GM04504 (cell line): ENCODE data around the gene ANKRD52.
A peak's percentile ranks its signal among the peaks of the same experiment; 100 is the strongest.
"Not testable (repeated sequence)": the region's sequence is repeated elsewhere in the genome, so short reads cannot be mapped to it uniquely, and the experiment has no call there.

Experiments
- DNase-seq: peaks from one replicate; pipeline ENCODE4 v3.0.0-alpha.2; 2012; ENCODE audit warnings: low read depth

ANKRD52 gene

DNA sequence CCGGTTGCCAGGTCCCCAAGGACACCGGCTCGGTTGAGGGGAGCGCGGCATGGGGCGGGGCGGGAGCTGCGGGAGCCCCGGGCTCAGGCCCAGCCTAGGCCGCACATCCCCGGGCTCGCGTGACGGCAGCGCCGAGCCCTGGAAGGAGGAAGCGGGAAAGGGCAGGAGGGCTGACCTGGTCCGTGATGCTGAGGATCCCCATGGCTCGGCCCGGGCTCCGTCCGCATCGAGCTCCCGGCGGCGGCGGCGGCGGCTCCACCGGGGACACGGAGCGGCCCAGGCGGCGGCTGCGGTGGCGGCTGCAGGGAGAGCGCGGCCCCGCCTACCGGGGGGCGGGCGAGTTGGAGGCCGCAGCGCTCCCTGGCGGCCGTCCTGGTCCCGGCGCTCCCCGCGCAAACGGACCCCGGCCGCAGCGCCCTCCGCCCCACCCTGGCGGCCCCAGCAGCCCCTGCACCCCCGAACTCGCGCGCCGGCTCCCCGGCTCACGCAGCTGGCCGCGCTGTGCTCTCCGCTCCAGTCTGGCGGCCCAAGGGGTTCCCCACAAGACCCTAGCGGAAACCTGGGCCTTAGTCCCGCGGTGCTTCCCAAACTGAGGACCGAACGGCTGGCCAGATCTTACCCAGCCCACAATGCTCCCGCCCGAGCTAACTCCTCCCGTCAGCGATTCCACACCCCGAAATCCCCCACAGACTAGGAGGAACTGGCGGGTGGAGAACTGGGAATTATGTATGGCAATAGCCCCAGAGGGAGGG, at the start of gene ANKRD52:
TSS of gene ANKRD52 (minus strand) at position 317 of the 752 bp plus-strand sequence. CDS start at position 202, 115 bp downstream.
- peak; percentile 55 for DNase-seq

DNA sequence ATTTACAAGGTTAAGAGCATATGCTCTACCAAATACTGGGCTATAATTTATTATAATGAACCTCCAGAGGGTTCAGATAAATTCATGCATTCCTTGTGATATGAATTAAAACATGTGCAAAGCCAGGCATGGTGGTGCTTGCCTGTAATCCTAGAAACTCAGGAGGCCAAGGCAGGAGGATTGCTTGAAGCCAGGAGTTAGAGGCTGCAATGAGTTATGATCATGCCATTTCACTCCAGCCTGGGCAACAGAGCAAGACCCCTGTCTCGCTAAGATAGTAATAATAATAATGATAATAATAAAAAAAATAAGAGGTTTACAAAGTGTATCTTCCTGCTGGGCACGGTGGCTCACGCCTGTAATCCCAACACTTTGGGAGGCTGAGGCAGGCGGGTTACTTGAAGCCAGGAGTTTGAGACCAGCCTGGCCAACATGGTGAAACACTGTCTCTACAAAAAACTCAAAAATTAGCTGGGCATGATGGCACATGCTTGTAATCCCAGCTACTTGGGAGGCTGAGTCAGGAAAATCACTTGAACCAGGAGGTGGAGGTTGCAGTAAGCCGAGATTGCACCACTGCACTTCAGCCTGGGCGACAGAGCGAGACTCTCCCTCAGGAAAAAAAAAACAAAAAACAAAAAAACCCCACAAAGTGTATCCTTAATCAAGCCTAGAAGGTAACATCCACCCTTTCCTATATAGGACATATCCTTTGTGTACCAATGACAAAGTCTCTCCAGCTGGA, 49.2 kb upstream of the ANKRD52 start:
- DNase-seq: no peak

DNA sequence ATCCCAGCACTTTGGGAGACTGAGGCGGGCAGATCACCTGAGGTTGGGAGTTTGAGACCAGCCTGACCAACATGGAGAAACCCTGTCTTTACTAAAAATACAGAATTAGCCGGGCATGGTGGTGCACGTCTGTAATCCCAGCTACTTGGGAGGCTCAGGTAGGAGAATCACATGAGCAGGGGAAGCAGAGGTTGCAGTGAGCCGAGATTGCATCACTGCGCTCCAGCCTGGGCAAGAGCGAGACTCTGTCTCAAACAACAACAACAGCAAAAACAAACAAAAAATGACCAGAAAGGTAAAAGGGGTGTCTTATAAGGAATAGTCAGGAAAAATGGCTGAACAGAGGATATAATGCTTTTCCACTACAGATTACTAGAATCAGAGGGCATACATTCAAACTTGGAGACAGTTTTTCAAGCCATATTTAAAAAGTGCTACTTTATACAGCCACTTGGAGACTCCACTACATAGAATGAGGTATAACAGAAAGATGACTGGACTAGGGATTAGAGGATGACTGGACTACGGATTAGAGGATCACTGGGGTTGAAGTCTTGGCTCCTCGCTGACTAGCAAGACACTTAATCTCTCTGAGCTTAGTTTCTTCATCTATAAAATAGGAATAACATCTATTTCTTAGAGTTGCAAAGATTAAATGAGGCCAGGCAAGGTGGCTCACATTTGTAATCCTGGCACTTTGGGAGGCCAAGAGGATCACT, 46.8 kb upstream of the ANKRD52 start:
- no peak for DNase-seq

DNA sequence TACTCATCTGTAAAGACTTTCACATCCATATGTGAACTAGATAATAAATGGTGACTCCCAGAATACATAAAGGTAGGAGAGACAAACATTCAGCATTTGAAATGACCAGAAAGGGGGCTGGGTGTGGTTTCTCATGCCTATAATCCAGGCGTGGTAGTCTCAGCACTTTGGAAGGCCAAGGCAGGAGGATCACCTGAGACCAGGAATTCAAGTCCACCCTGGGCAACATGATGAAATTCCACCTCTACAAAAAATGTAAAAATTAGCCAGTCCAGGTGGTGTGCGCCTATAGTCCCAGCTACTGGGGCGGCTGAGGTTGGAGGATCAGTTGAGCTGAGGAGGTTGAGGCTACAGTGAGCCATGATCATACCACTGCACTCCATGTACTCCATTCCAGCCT, 46.1 kb upstream of the ANKRD52 start:
- no peak for DNase-seq

DNA sequence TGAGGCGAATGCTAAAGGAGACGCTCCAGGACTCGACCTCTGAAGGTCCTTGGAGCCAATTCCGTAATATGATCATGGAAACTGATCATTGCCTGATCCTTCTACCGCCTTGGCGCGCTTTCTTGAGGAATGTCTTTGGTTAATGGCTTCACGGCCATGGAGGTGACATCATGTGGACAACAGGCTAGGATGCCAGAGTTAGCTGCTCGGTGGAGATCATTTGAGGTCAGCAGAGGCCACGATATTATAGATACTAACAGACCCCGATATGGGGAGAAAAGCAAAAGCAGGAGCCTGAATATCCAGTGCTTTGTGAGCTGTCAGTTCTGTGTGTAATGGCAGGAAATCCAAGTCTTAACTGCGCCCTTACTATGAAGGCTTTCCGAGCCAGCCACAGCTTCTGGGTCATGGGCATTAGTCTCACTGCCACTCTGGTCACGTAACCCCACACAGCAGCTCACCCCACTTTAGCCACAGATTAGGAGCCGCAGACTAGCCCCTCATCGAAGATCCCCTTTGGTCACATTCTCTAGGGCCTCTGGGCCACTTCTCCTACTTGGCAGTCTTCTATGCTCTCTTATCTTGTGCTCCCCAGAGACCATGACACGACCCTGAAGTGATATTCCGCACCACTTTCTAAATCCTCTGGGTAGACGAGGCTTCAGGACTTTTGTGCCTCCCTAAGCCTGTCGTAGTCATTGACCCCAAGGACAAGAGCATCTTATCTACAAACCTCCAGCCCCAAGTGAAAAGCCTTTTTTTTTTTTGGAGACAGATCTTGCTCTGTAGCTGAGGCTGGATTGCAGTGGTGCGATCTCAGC, 42.7 kb upstream of the ANKRD52 start:
- DNase-seq: no peak

DNA sequence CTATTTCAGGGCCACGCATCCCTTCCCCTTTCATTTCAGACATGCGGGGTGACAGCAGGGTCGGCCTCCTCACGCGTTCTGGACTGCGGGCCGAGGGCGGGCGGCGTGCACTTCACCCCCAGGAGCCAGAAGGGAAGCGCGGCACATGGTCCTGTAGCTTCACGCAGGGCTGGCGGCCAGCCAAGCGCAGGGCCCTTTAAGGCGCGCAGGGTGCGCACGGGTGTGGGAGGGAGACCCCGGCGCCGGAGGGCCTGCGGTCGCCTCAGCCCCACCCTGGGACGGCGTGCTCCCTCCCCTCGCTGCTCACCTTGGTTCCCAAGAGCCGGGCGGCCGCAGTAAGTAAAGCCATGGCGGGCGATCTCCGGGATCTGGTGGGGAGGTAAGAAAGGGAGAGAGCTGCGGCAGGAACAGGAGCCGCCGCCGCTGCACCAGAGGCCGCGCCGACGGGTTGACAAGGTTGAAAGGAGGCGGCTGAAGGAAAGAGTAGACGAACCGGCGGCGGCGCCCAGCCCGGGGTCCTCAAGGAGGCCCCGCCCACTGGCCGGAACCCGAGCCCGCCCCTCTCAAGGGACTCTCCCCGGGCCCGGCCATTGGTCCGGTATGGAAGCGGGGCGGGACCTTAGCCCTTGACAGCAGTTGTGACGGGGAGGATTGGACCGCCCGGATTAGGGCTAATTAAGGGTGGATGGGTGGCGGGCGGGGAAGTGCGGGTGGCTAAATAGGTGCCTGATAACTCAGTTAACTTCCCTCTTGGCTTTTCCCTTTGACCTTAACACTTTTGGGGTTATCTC, 41.9 kb upstream of the ANKRD52 start, which contains the start of gene CS:
TSS of gene CS (minus strand) at position 478 of the 791 bp plus-strand sequence. CDS start at position 349, 129 bp downstream.
- peak; percentile 96 for DNase-seq

DNA sequence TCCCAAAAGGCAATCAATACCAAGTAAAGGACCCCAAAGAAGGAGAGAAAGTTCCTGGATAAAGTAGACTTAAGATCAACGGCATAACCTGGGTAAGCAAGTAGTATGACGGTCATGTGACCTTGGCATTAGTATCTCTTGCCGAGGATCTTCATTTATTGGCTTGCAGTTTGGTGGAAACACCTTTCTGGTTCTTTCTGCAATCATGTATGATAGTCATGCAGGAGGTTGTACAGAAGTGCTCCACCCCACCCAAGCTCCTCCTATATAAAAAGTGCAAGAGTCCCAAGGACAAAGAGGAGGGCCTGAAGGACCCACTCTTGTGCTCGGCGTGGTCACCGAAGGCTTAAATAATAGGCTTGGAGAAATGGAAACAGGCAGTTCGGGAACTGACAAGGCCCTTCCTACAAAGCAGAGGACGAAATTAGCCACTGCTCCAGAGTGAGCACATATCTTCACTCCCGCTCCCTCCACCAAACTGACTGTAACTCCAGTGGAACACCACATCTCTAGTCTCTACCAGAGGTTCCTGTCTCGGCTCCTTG, 41.2 kb upstream of the ANKRD52 start:
- DNase-seq: no peak

DNA sequence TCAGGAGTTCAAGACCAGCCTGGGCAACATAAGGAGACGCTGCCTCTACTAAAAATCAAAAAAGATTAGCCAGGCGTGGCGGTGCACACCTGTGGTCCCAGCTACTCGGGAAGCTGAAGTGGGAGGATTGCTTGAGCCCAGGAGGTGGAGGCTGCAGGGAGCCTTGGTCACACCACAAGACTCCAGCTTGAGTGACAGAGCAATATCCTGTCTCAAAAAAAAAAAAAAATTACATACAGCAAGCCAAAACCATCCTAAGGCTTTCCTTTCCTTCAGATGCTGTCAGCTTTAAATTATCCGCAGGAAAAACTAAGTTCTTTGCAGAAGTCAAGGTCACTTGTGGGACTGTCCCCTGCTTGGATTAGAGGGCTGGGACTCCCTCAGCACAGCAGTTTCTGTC, 40.6 kb upstream of the ANKRD52 start:
- no peak for DNase-seq

DNA sequence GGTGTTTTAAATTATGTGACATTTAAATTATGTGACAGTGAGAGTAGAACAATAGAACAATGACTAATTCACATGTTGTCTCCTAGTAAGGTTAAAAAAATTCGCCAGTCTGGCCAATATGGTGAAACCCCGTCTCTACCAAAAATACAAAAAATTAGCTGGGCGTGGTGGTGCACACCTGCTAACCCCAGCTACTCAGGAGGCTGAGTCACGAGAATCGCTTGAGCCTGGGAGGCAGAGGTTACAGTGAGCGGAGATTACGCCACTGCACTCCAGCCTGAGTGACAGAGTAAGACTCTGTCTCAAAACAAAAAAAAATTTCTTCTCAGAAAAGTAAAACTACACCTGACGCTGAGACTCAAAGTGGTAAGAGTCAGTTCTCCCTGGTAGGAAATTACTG, 39.2 kb upstream of the ANKRD52 start:
- no peak for DNase-seq

DNA sequence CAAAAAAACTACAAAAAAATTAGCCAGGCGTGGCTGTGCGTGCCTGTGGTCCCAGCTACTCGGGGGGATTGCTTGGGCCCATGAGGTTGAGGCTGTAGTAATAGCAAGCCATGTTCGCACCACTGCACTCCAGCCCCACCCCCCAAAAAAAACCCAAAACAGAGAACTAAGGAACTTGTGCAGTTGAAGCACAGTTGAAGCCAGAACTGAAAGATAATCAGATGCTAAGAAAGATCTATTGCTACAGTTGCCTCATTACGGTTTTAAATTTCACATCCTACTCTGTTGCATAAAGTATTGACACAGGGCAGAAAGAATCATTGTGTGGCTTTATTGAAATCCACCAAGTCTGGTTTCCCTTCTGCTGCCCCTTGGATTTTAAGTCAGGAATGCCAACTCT, 38.1 kb upstream of the ANKRD52 start:
- DNase-seq: no peak

DNA sequence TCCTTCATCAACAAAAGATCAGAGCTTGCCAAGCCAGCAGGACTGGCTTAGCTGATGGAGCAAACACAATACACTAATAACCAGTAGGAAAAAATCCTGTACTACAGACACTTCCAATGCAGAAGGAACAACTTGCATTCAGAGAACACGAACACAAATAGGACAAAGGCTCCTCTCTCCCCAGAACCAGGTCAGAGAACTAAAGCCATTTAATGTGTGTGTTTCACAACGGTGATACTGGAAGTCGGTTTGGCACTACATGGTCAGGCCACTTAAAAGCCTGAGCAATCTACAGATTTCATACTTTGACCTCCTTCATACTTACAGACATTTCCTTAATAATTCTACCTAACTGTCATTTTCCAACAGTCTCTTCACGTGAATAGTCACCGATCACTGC, 35.6 kb upstream of the ANKRD52 start:
- DNase-seq: no peak

DNA sequence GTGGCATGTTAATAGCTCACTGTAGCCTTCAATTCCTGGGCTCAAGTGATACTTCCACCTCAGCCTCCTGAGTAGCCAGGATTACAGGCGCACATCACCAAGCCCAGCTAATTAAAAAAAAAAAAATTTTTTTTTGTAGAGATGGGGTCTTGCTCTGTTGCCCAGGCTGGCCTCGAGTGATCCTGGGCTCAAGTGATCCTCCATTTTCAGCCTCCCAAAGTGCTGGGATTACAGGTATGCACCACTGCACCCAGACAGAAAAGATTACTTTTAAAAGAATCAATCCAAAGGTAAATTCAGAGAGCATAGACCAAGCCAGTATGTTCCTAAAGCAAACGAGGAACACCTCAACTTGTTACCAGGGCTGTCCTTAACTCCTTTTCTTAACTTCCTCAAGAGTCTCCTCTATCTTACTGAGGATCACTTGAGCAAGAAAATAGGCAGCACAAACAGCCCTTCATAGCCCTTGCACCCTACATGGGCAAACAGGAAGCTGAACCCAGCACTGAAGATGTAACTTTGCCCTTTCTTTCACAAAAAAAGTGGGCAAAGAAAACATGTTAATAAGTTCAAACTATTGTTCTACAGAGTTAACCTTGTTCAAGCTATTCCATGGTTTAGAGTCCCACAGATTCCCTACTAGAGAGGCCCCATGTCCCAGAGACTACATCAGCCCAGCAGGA, 30.7 kb upstream of the ANKRD52 start:
- DNase-seq: no peak

DNA sequence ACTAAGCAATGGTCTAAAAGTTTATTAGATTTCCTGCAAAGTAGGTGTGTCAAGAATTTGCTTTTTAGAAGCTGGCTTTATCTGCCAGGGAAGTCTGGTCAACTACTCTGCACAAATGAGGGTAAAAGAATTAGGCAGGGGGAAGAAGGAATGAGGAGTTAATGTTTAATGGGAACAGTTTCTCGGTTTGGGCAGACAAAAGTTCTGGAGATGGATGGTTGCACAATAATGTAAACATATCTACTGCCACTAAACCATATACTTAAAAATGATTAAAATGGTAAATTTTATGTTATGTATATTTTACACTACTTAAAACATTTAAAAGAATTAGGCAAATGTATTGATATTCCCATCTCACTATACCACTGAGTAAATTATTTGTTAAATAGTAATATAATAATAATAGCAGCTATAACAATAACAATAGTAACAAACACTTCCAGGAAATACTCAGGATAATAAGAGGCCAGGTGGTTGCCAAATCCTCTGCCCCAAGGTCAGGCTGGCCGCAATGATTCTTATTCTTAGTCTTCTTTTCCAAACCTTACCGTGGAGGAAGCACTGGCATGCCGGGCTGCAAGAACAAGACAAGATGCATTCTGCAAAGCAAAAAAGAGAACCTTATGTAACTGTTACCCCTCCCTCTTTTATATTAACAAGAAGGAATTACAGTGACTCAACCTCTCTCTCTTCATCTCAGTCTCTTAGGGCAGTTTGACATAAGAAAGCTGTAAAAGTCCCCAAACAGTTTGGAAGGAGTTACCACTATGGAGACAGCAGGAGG, 28.1 kb upstream of the ANKRD52 start:
- DNase-seq: no peak

DNA sequence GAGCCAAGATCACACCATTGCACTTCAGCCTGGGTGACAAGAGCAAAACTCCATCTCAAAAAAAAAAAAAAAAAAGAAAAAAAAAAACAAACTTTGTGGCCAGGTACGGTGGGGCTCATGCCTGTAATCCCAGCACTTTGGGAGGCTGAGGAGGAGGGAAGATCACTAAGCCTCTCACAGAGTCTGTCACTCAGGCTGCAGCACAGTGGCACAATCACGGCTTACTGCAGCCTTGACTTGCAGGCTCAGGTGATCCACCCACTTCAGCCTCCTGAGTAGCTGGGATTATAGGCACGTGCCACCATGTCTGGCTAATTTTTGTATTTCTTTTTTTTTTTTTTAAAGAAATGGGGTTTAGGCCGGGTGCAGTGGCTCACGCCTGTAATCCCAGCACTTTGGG, 26.1 kb upstream of the ANKRD52 start:
- not testable (repeated sequence) for DNase-seq

DNA sequence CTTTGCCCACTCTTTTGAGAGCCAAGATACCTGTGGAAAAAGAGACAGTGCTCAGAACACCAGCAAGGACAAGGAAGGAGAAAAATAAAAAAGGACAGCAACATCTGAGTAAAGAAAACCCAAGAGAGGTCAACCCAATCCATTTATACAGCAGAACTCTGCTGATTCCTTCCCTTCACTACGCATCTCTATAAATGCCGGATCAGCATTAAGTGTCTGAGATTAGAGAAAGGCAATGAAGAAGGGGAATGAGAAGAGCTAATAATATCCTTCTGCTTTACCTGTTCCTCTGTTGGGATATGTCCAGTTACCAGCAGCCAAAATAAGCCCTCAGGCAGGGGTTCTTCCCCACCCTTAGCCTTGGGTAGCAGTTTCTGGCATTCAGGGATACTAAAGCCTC, 24.4 kb upstream of the ANKRD52 start:
- no peak for DNase-seq

DNA sequence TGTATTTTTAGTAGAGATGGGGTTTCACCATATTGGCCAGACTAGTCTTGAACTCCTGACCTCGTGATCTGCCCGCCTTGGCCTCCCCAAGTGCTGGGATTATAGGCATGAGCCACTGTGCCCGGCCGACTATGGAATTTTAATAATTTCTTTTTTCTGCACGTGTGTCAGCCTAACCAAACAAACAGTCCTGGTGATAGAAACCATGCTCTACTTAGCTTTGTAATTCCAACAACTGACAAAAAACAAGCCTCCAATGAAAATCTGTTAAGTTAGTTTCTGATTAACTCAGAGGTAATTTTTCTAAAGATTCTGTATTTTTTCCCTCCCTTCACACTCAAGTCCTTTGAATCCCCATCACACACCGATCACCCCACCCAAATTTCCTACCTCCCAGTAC, 23.8 kb upstream of the ANKRD52 start:
- DNase-seq: no peak

DNA sequence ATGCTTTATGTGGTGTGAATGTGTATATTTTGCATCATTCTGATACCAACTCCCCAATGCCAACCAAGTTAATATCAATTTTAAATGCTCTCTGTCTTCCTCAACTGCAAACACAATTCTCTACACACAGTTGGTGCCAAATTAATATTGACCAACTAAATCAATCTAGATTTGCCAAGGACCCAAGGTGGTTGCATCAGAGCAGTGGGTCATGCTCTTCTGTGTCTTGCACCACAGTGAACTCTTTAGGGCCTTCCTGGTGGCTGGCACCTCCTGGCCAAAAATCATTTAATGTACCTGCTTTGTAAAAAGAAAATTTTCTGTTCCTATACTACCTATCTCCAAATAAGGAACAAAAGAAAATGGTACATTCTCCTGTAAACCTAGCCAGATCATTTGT, 22.7 kb upstream of the ANKRD52 start:
- DNase-seq: no peak

DNA sequence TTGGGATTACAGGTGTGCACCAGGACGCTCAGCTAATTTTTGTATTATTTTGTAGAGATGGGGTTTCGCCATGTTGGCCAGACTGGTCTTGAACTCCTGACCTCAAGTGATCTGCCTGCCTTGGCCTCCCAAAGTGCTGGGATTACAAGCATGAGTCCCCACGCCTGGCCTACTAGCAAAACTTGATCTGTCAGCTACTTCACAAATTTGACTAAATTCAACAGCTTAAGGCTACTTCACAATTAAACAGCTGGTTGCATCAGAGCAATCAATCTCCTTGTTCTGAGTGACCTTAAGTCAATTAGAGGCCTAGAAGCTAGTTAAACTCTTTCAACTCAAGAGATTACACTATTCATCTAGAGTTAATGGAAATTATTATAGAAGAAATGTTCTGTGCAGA, 20.7 kb upstream of the ANKRD52 start:
- no peak for DNase-seq

DNA sequence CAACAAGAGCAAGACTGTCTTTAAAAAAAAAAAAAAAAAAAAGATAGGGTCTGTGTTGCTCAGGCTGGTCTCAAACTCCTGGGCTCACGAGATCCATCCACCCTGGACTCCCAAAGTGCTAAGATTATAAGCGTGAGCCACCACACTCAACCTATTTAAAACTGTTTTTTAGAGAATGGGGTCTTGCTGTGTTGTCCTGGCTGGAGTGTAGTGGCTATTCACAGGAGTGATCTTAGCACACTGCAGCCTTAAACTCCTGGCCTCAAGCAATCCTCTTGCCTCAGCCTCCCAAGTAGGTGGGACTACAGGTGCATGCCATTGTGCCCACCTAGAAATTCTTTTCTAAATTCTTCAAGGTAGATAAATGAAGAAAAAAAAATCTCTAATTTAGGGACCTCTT, 16.1 kb upstream of the ANKRD52 start:
- DNase-seq: no peak
